Lower leg skin (tissue), 4 donors: ENCODE data around the gene ADARB2. TPM values are rescaled to one million over a fixed set of nuclear protein-coding genes. Genes with fewer than 3 reads are reported as not detected.
A peak's percentile ranks its signal among the peaks of the same experiment; 100 is the strongest.
"Not testable (repeated sequence)": the region's sequence is repeated elsewhere in the genome, so short reads cannot be mapped to it uniquely, and the experiment has no call there.

Source experiments
- DNase-seq, 2 donors: peaks; one replicate each; pipeline ENCODE4 v3.0.0-alpha.2; 2019; ENCODE audit warnings: low spot score in 2 of 2
- H3K4me3 ChIP-seq: fragments of 200-600 bp; sonication (generic); 2 replicates; pipeline ENCODE4 v1.5.1; 2017; ENCODE audit warnings: mild to moderate bottlenecking, low read depth; ENCODE audit not compliant: poor library complexity, severe bottlenecking
- CTCF ChIP-seq, 3 donors: fragments of 450-650 bp; IDR thresholded peaks; one replicate each; pipeline ENCODE4 v1.5.1; 2016; ENCODE audit warnings: antibody characterized with exemption in 3 of 3, mild to moderate bottlenecking in 3 of 3, moderate library complexity in 2 of 3
- POLR2A ChIP-seq, 2 donors: fragments of 450-650 bp; IDR thresholded peaks; one replicate each; pipeline ENCODE4 v1.6.1; 2016 to 2017; ENCODE audit warnings: antibody characterized with exemption in 2 of 2, mild to moderate bottlenecking in 1 of 2, moderate library complexity in 1 of 2
- WGBS, 2 donors: methylation state at CpG; one replicate each; pipeline ENCODE4 v1.1.5; 2018; 5-methylcytosine and 5-hydroxymethylcytosine counted together
- intact Hi-C: fragments of 100-400 bp; cut with DNase I; formaldehyde crosslinking; loops from one replicate; pipeline ENCODE4 v1.15.0; 2023; ENCODE audit warnings: low total_unique reads
- total RNA-seq, 4 donors: library from RNA; depleted of rRNA; stranded (reverse); fragments of >200 nt; gene quantifications; one replicate each; pipeline ENCODE4 v1.1.0, GENCODE V29; 2016

Gene ADARB2
- total RNA-seq, 4 donors from 2014 or later: 0.72 to 3.6 (median 1.8) TPM

GRCh38 chr10:1166828-1167275 lies 570.5 kb downstream of the ADARB2 start:
- no peak for DNase-seq
- 84 to 88% methylated on average over 9 of the region's 9 CpGs for WGBS, 2 donors
- H3K4me3 ChIP-seq: no peak overlapping the region
- intact Hi-C loops: no loop called here
- TF ChIP-seq CTCF (IDR thresholded peaks at IDR 0.05) (no peak), POLR2A (IDR thresholded peaks at IDR 0.05) (no peak)

- no peak for TF ChIP-seq POLR2A (IDR thresholded peaks at IDR 0.05)
- no peak for TF ChIP-seq CTCF (IDR thresholded peaks at IDR 0.05)
- intact Hi-C loops: no loop called here
- no peak for DNase-seq
- H3K4me3 ChIP-seq: no peak overlapping the region
- WGBS, 2 donors: 91 to 93% methylated on average over 14 to 15 of the region's 15 CpGs
These were observed 571.1 kb downstream of the ADARB2 start for GRCh38 chr10:1166101-1166827.

- 58 to 60% methylated on average over 5 of the region's 5 CpGs for WGBS, 2 donors
These were observed 573.5 kb downstream of the ADARB2 start for GRCh38 chr10:1163831-1164230.

GRCh38 chr10:1163204-1163660 lies 574.1 kb downstream of the ADARB2 start:
- H3K4me3 ChIP-seq: no peak overlapping the region
- DNase-seq: no peak
- WGBS, 2 donors: 89 to 90% methylated on average over 29 of the region's 29 CpGs
- intact Hi-C loops: no loop called here
- TF ChIP-seq CTCF (IDR thresholded peaks at IDR 0.05): no peak

More at GRCh38 chr10:1163831-1164230, 573.5 kb downstream of the ADARB2 start:
- DNase-seq: no peak
- no peak for TF ChIP-seq CTCF (IDR thresholded peaks at IDR 0.05)
- TF ChIP-seq POLR2A (IDR thresholded peaks at IDR 0.05): no peak
- H3K4me3 ChIP-seq: no peak overlapping the region
- intact Hi-C loops: no loop called here

GRCh38 chr10:1162481-1163203 lies 574.7 kb downstream of the ADARB2 start:
- no peak overlapping the region for H3K4me3 ChIP-seq
- 66 to 75% methylated on average over 12 to 13 of the region's 13 CpGs for WGBS, 2 donors
- intact Hi-C loops: no loop called here
- peak in 1 of 2 donors; percentile 68 for DNase-seq
- TF ChIP-seq POLR2A (IDR thresholded peaks at IDR 0.05) (no peak), CTCF (IDR thresholded peaks at IDR 0.05) (no peak)

- intact Hi-C loops, H3K4me3 ChIP-seq: not testable (repeated sequence)
- 67 to 77% methylated on average over 5 of the region's 5 CpGs for WGBS, 2 donors
These were observed 576.0 kb downstream of the ADARB2 start for GRCh38 chr10:1161315-1161673.

More at GRCh38 chr10:1161315-1161673, 576.0 kb downstream of the ADARB2 start:
- DNase-seq: not testable (repeated sequence)
